IMR-90 (cell line): ENCODE results near the gene TNS2. TPM values are rescaled to one million over a fixed set of nuclear protein-coding genes. Genes with fewer than 3 reads are reported as not detected.

ENCODE experiments used
- ATAC-seq: fragments of 200-7000 bp; cut with Tn5 transposase; 2 replicates; pipeline ENCODE4 v1.9.1; 2020; ENCODE audit warnings: low read depth, mild to moderate bottlenecking, moderate library complexity
- BruUV-seq: library from RNA; stranded (reverse); fragments of 400-500 nt; replicated peaks from 2 replicates; lab custom pipeline; 2021; lab: Mats Ljungman, UMichigan
- CTCF ChIA-PET: fragments of 300-600 bp; formaldehyde crosslinking; extraction: SDS; loops from one replicate; lab custom pipeline; 2021; ENCODE audit warnings: antibody characterized with exemption; lab: Yijun Ruan, JAX
- POLR2A ChIA-PET: fragments of 300-600 bp; sonication (Branson Sonifier 250); formaldehyde crosslinking; loops from one replicate; lab custom pipeline; 2022; ENCODE audit warnings: antibody characterized with exemption; ENCODE audit not compliant: unreplicated experiment; lab: Charles Lee
- DNase-seq: peaks from one replicate; pipeline ENCODE4 v3.0.0; 2013
- H2AFZ ChIP-seq: replicated peaks from 2 replicates; pipeline ENCODE3; 2013; ENCODE audit warnings: low read length, mild to moderate bottlenecking; ENCODE audit not compliant: poor library complexity
- H2AK5ac ChIP-seq: 2 replicates; pipeline ENCODE4 v1.6.1; 2013; ENCODE audit warnings: low read depth, low read length, inconsistent platforms
- H2AK9ac ChIP-seq: replicated peaks from 2 replicates; pipeline ENCODE3; 2013; ENCODE audit warnings: mild to moderate bottlenecking, low read depth, low read length, moderate library complexity; ENCODE audit not compliant: poor library complexity
- H2BK120ac ChIP-seq: 2 replicates; pipeline ENCODE4 v1.6.1; 2013; ENCODE audit warnings: low read depth, low read length, inconsistent platforms
- H2BK15ac ChIP-seq: 3 replicates; pipeline ENCODE4 v1.6.1; 2013; ENCODE audit warnings: low read depth, low read length, inconsistent platforms
- H2BK20ac ChIP-seq: 2 replicates; pipeline ENCODE4 v1.6.1; 2013; ENCODE audit warnings: low read depth, mild to moderate bottlenecking, inconsistent platforms, low read length, moderate library complexity
- H2BK5ac ChIP-seq: 2 replicates; pipeline ENCODE4 v1.6.1; 2013; ENCODE audit warnings: mild to moderate bottlenecking, low read depth, low read length, inconsistent platforms; ENCODE audit not compliant: poor library complexity, severe bottlenecking
- H3K14ac ChIP-seq: replicated peaks from 2 replicates; pipeline ENCODE4 v1.6.1; 2013; ENCODE audit warnings: low read depth, low read length, inconsistent platforms
- H3K18ac ChIP-seq: 2 replicates; pipeline ENCODE4 v1.6.1; 2013; ENCODE audit warnings: low read depth, low read length, control low read depth
- H3K23ac ChIP-seq: 2 replicates; pipeline ENCODE4 v1.6.1; 2013; ENCODE audit warnings: low read depth, low read length, inconsistent platforms
- H3K27ac ChIP-seq: 2 replicates; pipeline ENCODE4 v1.5.1; 2013; ENCODE audit warnings: mild to moderate bottlenecking, control low read depth, low read length; ENCODE audit not compliant: insufficient read depth
- H3K27me3 ChIP-seq: 2 replicates; pipeline ENCODE4 v1.6.1; 2013; ENCODE audit warnings: low read length; ENCODE audit not compliant: control insufficient read depth, insufficient read depth
- H3K36me3 ChIP-seq: 2 replicates; pipeline ENCODE4 v1.6.1; 2013; ENCODE audit warnings: low read length, mixed read lengths; ENCODE audit not compliant: control insufficient read depth, insufficient read depth
- H3K4ac ChIP-seq: 2 replicates; pipeline ENCODE4 v1.6.1; 2013; ENCODE audit warnings: low read depth, low read length, inconsistent platforms
- H3K4me1 ChIP-seq: 2 replicates; pipeline ENCODE4 v1.6.1; 2013; ENCODE audit warnings: low read length, mixed read lengths; ENCODE audit not compliant: control insufficient read depth, insufficient read depth
- H3K4me2 ChIP-seq: 2 replicates; pipeline ENCODE4 v1.6.1; 2013; ENCODE audit warnings: low read depth, mild to moderate bottlenecking, control low read depth, low read length, moderate library complexity
- H3K4me3 ChIP-seq: 2 replicates; pipeline ENCODE4 v1.5.1; 2013; ENCODE audit warnings: low read depth, mild to moderate bottlenecking, control low read depth, low read length, moderate library complexity; ENCODE audit not compliant: insufficient read depth
- H3K56ac ChIP-seq: 2 replicates; pipeline ENCODE4 v1.6.1; 2013; ENCODE audit warnings: low read length, inconsistent platforms; ENCODE audit not compliant: insufficient read depth; ENCODE audit errors: extremely low read depth
- H3K79me1 ChIP-seq, 2 experiments: 2 replicates each; pipeline ENCODE4 v1.6.1; 2013; ENCODE audit warnings: low read length in 2 of 2, inconsistent platforms in 1 of 2, low read depth in 1 of 2
- H3K9ac ChIP-seq: 2 replicates; pipeline ENCODE4 v1.6.1; 2013; ENCODE audit warnings: low read depth, low read length, control low read depth
- H3K9me1 ChIP-seq: 2 replicates; pipeline ENCODE4 v1.6.1; 2013; ENCODE audit warnings: low read length, inconsistent platforms; ENCODE audit not compliant: insufficient read depth
- H3K9me3 ChIP-seq: 2 replicates; pipeline ENCODE4 v1.6.1; 2013; ENCODE audit warnings: low read length; ENCODE audit not compliant: control insufficient read depth, insufficient read depth
- H4K20me1 ChIP-seq: 2 replicates; pipeline ENCODE4 v1.6.1; 2013; ENCODE audit warnings: low read length, inconsistent platforms; ENCODE audit not compliant: insufficient read depth
- H4K5ac ChIP-seq: 2 replicates; pipeline ENCODE4 v1.6.1; 2013; ENCODE audit warnings: mild to moderate bottlenecking, low read depth, low read length, control low read depth
- H4K8ac ChIP-seq, 2 experiments: 2 replicates each; pipeline ENCODE4 v1.6.1; 2013; ENCODE audit warnings: low read depth in 2 of 2, low read length in 2 of 2, control low read depth in 1 of 2, inconsistent platforms in 1 of 2
- H4K91ac ChIP-seq: 2 replicates; pipeline ENCODE4 v1.6.1; 2013; ENCODE audit warnings: low read depth, low read length, inconsistent platforms; ENCODE audit not compliant: insufficient read depth
- BHLHE40 ChIP-seq: fragments of 150-350 bp; IDR thresholded peaks from 2 replicates; pipeline ENCODE4 v1.6.1; 2016; ENCODE audit warnings: mild to moderate bottlenecking, low read depth, low read length
- CEBPB ChIP-seq: IDR thresholded peaks from 2 replicates; pipeline ENCODE4 v1.6.1; 2012; ENCODE audit warnings: low read depth, low read length, improper control_type of control experiment
- CHD1 ChIP-seq: IDR thresholded peaks from 2 replicates; pipeline ENCODE4 v1.6.1; 2012; ENCODE audit warnings: low read depth, low read length, improper control_type of control experiment
- CTCF ChIP-seq: conservative IDR thresholded peaks from 2 replicates; pipeline ENCODE4 v1.5.1; 2012; ENCODE audit warnings: mild to moderate bottlenecking, low read depth, low read length, improper control_type of control experiment
- FOS ChIP-seq: fragments of 150-350 bp; IDR thresholded peaks from 2 replicates; pipeline ENCODE4 v1.6.1; 2016; ENCODE audit warnings: low read depth, low read length
- MAFK ChIP-seq: IDR thresholded peaks from 2 replicates; pipeline ENCODE4 v1.6.1; 2012; ENCODE audit warnings: low read depth, low read length, improper control_type of control experiment
- MAZ ChIP-seq: IDR thresholded peaks from 2 replicates; pipeline ENCODE4 v1.6.1; 2012; ENCODE audit warnings: low read depth, mild to moderate bottlenecking, low read length, improper control_type of control experiment, moderate library complexity, borderline replicate concordance
- NFE2L2 ChIP-seq: fragments of 150-350 bp; IDR thresholded peaks from 2 replicates; pipeline ENCODE4 v1.6.1; 2016; ENCODE audit warnings: low read depth, mild to moderate bottlenecking, low read length
- POLR2A ChIP-seq: IDR thresholded peaks from 2 replicates; pipeline ENCODE4 v1.6.1; 2012; ENCODE audit warnings: mild to moderate bottlenecking, low read depth, low read length
- RAD21 ChIP-seq: IDR thresholded peaks from 2 replicates; pipeline ENCODE4 v1.6.1; 2012; ENCODE audit warnings: low read length, improper control_type of control experiment
- RCOR1 ChIP-seq: IDR thresholded peaks from 2 replicates; pipeline ENCODE4 v1.6.1; 2012; ENCODE audit warnings: mild to moderate bottlenecking, low read length, improper control_type of control experiment; ENCODE audit not compliant: insufficient replicate concordance
- RFX5 ChIP-seq: IDR thresholded peaks from 2 replicates; pipeline ENCODE4 v1.8.0; 2012; ENCODE audit warnings: low read depth, mild to moderate bottlenecking, low read length, moderate library complexity
- SMC3 ChIP-seq: fragments of 150-350 bp; IDR thresholded peaks from 2 replicates; pipeline ENCODE4 v1.6.1; 2016; ENCODE audit warnings: low read depth, mild to moderate bottlenecking, antibody characterized with exemption, low read length, moderate library complexity
- USF2 ChIP-seq: fragments of 150-350 bp; IDR thresholded peaks from 2 replicates; pipeline ENCODE4 v1.6.1; 2017; ENCODE audit warnings: mild to moderate bottlenecking, antibody characterized with exemption, low read length, low read depth
- WGBS, 2 experiments: methylation state at CpG; one replicate each; pipeline versions ENCODE4 v1.1.5 to v1.1.7; 2013; ENCODE audit warnings: missing lambda C conversion rate in 2 of 2; ENCODE audit not compliant: insufficient read length in 1 of 2; ENCODE audit errors: extremely low coverage in 2 of 2; 5-methylcytosine and 5-hydroxymethylcytosine counted together
- dilution Hi-C: fragments of 300-500 bp; cut with HindIII; formaldehyde crosslinking; loops from one replicate; pipeline ENCODE4 v1.14.3; 2018; ENCODE audit warnings: low sequenced_read_pairs; ENCODE audit not compliant: unreplicated experiment
- in situ Hi-C: fragments of 300-500 bp; cut with MboI; formaldehyde crosslinking; loops from 3 replicates; pipeline ENCODE4 v1.14.3; 2019; ENCODE audit warnings: low sequenced_read_pairs, inconsistent platforms, mixed read lengths
- intact Hi-C: fragments of 100-400 bp; cut with micrococcal nuclease; formaldehyde crosslinking; loops from 2 replicates; pipeline ENCODE4 v1.10.0; 2022
- polyA plus RNA-seq, 3 experiments: library from polyadenylated mRNA; depleted of rRNA; stranded (reverse); fragments of >200 nt; gene quantifications; 2 replicates each; pipeline ENCODE4 v1.2.3, GENCODE V29; 2012; ENCODE audit warnings: low replicate concordance in 1 of 3
- total RNA-seq: library from RNA; depleted of rRNA; stranded (reverse); fragments of >200 nt; gene quantifications from 2 replicates; pipeline ENCODE4 v1.2.3, GENCODE V29; 2012

Gene TNS2
- total and polyA plus RNA-seq, 2 of the 4 experiments (the other 2 are of a cell fraction), result 10.4 to 67.2 TPM

GRCh38 chr12:53093777-53094393 lies 44.0 kb downstream of the TNS2 start:
- POLR2A ChIA-PET, result interaction anchor here (0.8 to 1.7 kb wide), 2 partner anchors 13 to 14 kb away, joined by 3 to 8 read pairs; partner anchors contain the start of gene SPRYD3
- H3K9ac ChIP-seq, result no peak overlapping the region
- peak overlapping the region; percentile 84 for H4K91ac ChIP-seq
- H3K27ac ChIP-seq, result peak overlapping the region; percentile 59
- peak overlapping the region; percentile 28 for H3K14ac ChIP-seq
- peak overlapping the region; percentile 87 for H2AFZ ChIP-seq
- ATAC-seq (no peak), DNase-seq (peak; percentile 25)
- peak overlapping the region; percentile 51; the same call in 1 of the 2 replicates for H2AK5ac ChIP-seq
- WGBS, 2 experiments, result no CpG with 5 or more reads among the region's 6 CpGs
- dilution Hi-C loops (no loop called here), intact Hi-C loops (no loop called here), in situ Hi-C loops (no loop called here)
- H3K4me1 ChIP-seq, result peaks cover 28% of the 10 kb centered on the region
- peak overlapping the region; percentile 63 for H4K5ac ChIP-seq
- H4K20me1 ChIP-seq, result no peaks in the 10 kb centered on the region
- no peak overlapping the region for H3K56ac ChIP-seq
- no peak overlapping the region for H3K4me3 ChIP-seq
- peak overlapping the region; percentile 50 for H2BK15ac ChIP-seq
- BruUV-seq, result no TSS peak
- H3K9me3 ChIP-seq, result no peaks in the 10 kb centered on the region
- peak overlapping the region; percentile 96 for H2BK120ac ChIP-seq
- H3K79me1 ChIP-seq, result peaks cover 0 to 29% of the 10 kb centered on the region in 2 experiments; a peak in 3 of 4 replicates
- H2AK9ac ChIP-seq, result no peak overlapping the region
- H2BK20ac ChIP-seq, result peak overlapping the region; percentile 86
- peak overlapping the region; percentile 59 for H2BK5ac ChIP-seq
- H3K4me2 ChIP-seq, result no peak overlapping the region
- peak overlapping the region; percentile 45 for H3K18ac ChIP-seq
- peak overlapping the region; percentile 66 to 94 for H4K8ac ChIP-seq
- TF ChIP-seq RCOR1 (no peak), CTCF (no peak), RFX5 (no peak), USF2 (no peak), CHD1 (no peak), MAFK (no peak), RAD21 (no peak), MAZ (no peak), NFE2L2 (no peak), BHLHE40 (no peak), SMC3 (no peak), POLR2A (no peak), CEBPB (no peak), FOS (no peak)
- H3K4ac ChIP-seq, result peak overlapping the region; percentile 45
- H3K36me3 ChIP-seq, result no peaks in the 10 kb centered on the region
- peaks cover 28% of the 10 kb centered on the region for H3K9me1 ChIP-seq
- H3K23ac ChIP-seq, result peak overlapping the region; percentile 29; the same call in 1 of the 2 replicates
- no peaks in the 10 kb centered on the region for H3K27me3 ChIP-seq
- CTCF ChIA-PET, result interaction anchor here (1.3 kb wide), 1 partner anchor 18 kb away, joined by 4 read pairs; no protein-coding TSS in a partner anchor
